ENCODE measurements around the gene ZHX3. TPM values are rescaled to one million over a fixed set of nuclear protein-coding genes. Genes with fewer than 3 reads are reported as not detected.

ZHX3 gene
- total RNA-seq, 2 donors from 2014 or later: 19.9 to 25.6 TPM

DNA sequence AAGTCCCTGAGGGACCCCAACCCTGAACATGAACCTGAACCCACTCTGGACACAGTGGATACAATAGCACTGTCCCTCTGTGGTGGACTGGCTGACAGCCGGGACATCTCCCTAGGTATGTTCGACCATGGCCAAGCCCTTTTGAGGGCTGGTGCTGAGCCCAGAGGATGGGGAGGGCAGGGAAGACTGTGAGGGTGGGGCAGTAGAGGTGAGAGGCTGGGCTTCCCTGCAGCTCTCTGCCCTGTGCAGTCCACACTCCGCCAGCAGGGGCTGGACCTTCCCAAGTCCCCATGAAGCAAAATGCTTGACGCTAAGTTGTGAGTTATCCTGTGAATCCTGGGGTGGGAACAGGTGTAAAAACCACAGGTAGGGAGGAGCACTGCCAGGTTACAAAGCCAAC is 34.6 kb upstream of the ZHX3 start:
- H3K9me3 ChIP-seq: no peaks in the 10 kb centered on the region
- no peak for TF ChIP-seq CTCF (IDR thresholded peaks at IDR 0.05)
- H3K36me3 ChIP-seq: no peaks in the 10 kb centered on the region

DNA sequence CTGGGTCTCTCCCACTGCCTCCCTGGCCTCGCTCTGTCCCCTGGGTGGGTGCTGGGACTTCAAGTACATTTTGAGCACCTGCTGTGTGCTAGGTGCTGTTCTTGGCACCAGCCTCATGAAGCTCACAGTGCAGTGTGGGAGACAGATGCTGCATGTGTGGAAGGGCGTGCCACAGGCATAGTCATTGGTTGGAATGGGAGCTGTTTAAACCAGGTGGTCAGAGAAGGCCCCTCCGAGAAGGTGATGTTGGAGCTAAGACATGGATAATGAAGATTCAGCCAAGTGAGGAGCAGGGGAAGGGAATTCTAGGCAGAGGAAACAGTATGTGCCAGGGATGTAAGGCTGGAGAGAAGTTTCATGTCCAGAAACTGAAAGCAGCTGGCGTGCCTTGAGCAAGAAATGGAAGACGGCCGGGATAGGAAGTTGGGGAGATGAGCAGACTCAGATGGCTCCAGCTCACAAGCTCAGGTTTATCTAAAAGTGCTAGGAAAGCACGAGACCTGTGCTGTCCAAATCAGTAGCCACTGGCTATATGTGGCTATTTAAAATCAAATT is 33.0 kb upstream of the ZHX3 start:
- intact Hi-C loops (cut with DNase I): no loop called here
- H3K4me1 ChIP-seq: no peaks in the 10 kb centered on the region
- H3K36me3 ChIP-seq: no peaks in the 10 kb centered on the region
- H3K27ac ChIP-seq: no peak overlapping the region
- no peak overlapping the region for H3K4me3 ChIP-seq
- DNase-seq: no peak
- no peaks in the 10 kb centered on the region for H3K9me3 ChIP-seq
- TF ChIP-seq CTCF (IDR thresholded peaks at IDR 0.05): no peak
- H3K9ac ChIP-seq (ENCODE audit: low read depth in 2 of 2, low read length in 2 of 2): no peak overlapping the region
- H3K27me3 ChIP-seq: no peaks in the 10 kb centered on the region

More for the DNA sequence above, 34.6 kb upstream of the ZHX3 start:
- Histone ChIP-seq H3K4me3 (no peak overlapping the region), H3K4me1 (no peaks in the 10 kb centered on the region), H3K27me3 (no peaks in the 10 kb centered on the region), H3K27ac (no peak overlapping the region), H3K9ac (ENCODE audit: low read depth in 2 of 2, low read length in 2 of 2) (no peak overlapping the region)
- intact Hi-C loops (cut with DNase I): no loop called here
- DNase-seq: no peak

- intact Hi-C loops (cut with DNase I): no loop called here
- no peaks in the 10 kb centered on the region for H3K36me3 ChIP-seq
Measured at GRCh38 chr20:41349943-41350342, 32.4 kb upstream of the ZHX3 start.

GRCh38 chr20:41349266-41349665 is 31.7 kb upstream of the ZHX3 start:
- TF ChIP-seq CTCF (IDR thresholded peaks at IDR 0.05): no peak
- no peaks in the 10 kb centered on the region for H3K27me3 ChIP-seq
- no peaks in the 10 kb centered on the region for H3K9me3 ChIP-seq
- H3K4me3 ChIP-seq: no peak overlapping the region
- no peaks in the 10 kb centered on the region for H3K4me1 ChIP-seq
- intact Hi-C loops (cut with DNase I): no loop called here
- H3K36me3 ChIP-seq: no peaks in the 10 kb centered on the region
- DNase-seq: no peak
- no peak overlapping the region for H3K27ac ChIP-seq
- no peak overlapping the region for H3K9ac ChIP-seq (ENCODE audit: low read depth in 2 of 2, low read length in 2 of 2)

More at GRCh38 chr20:41349943-41350342, 32.4 kb upstream of the ZHX3 start:
- no peak overlapping the region for H3K4me3 ChIP-seq
- H3K4me1 ChIP-seq: no peaks in the 10 kb centered on the region
- H3K27ac ChIP-seq: no peak overlapping the region
- DNase-seq: no peak
- H3K27me3 ChIP-seq: no peaks in the 10 kb centered on the region
- no peak overlapping the region for H3K9ac ChIP-seq (ENCODE audit: low read depth in 2 of 2, low read length in 2 of 2)
- no peak for TF ChIP-seq CTCF (IDR thresholded peaks at IDR 0.05)
- H3K9me3 ChIP-seq: no peaks in the 10 kb centered on the region

DNA sequence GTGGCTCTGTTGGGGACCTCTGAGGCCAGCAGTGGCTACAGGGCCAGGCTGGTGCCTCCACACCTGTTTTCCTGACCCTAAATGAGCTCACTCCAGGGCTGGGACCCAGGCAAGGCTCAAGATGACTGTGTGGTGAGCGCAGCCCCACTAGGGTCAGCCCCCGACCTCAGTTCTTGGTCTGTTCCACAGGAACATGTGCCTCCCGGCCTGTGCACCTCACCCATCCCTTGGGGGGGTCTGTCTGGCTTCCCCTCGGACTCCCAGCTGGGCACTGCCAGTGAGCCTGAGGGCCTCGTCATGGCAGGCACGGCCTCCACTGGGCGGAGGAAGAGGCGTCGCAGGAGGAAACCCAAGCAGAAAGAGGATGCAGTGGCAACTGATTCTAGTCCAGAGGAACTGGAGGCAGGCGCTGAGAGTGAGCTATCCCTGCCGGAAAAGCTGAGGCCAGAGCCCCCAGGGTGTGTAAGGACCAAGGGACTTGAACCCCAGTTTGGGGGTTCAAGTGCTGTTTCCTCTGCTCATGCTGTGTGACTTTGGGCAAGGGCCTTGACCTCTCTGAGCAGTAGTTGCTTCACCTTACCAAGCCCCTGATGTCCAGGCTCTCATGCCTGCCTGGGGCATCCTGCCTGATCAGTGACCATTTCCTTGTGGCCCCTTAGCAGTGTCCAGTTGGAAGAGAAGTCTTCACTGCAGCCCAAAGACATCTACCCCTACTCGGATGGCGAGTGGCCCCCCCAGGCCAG is 31.1 kb upstream of the ZHX3 start:
- TF ChIP-seq CTCF (IDR thresholded peaks at IDR 0.05): no peak
- no peaks in the 10 kb centered on the region for H3K27me3 ChIP-seq
- H3K4me3 ChIP-seq: no peak overlapping the region
- H3K36me3 ChIP-seq: no peaks in the 10 kb centered on the region
- no peak overlapping the region for H3K27ac ChIP-seq
- H3K9me3 ChIP-seq: no peaks in the 10 kb centered on the region
- no peaks in the 10 kb centered on the region for H3K4me1 ChIP-seq
- no peak for DNase-seq
- no peak overlapping the region for H3K9ac ChIP-seq (ENCODE audit: low read depth in 2 of 2, low read length in 2 of 2)
- intact Hi-C loops (cut with DNase I): no loop called here

Data from colonic mucosa (tissue), 4 donors.